ENCODE measurements around the gene HMMR.

DNA sequence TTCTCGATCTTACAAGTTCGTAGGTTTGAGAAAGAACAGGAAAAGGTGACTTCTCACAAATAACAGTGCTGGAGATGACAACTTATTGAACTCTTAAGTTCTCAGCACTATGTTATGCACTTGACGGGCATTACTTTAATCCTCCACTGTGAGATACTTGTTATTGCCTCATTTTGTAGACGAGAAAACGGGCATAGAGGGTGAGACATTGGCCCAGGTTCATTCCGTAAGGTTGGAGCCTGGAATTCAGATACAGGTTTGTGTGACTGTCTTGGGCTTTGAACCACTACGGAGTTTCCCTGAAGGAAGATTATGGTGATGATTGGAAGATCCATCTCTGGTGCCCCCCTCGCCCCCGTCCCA, 45.6 kb downstream of the HMMR start:
- TF ChIP-seq, protein P1, sequence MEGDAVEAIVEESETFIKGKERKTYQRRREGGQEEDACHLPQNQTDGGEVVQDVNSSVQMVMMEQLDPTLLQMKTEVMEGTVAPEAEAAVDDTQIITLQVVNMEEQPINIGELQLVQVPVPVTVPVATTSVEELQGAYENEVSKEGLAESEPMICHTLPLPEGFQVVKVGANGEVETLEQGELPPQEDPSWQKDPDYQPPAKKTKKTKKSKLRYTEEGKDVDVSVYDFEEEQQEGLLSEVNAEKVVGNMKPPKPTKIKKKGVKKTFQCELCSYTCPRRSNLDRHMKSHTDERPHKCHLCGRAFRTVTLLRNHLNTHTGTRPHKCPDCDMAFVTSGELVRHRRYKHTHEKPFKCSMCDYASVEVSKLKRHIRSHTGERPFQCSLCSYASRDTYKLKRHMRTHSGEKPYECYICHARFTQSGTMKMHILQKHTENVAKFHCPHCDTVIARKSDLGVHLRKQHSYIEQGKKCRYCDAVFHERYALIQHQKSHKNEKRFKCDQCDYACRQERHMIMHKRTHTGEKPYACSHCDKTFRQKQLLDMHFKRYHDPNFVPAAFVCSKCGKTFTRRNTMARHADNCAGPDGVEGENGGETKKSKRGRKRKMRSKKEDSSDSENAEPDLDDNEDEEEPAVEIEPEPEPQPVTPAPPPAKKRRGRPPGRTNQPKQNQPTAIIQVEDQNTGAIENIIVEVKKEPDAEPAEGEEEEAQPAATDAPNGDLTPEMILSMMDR (conservative IDR thresholded peaks at IDR 0.05; ENCODE audit: low read depth, low read length), result no peak
- no peak for TF ChIP-seq EZH2 (IDR thresholded peaks at IDR 0.05; ENCODE audit: borderline replicate concordance, low read depth, low read length, poor library complexity, severe bottlenecking)
